ENCODE data around the gene GMPR2.

GMPR2 gene

DNA sequence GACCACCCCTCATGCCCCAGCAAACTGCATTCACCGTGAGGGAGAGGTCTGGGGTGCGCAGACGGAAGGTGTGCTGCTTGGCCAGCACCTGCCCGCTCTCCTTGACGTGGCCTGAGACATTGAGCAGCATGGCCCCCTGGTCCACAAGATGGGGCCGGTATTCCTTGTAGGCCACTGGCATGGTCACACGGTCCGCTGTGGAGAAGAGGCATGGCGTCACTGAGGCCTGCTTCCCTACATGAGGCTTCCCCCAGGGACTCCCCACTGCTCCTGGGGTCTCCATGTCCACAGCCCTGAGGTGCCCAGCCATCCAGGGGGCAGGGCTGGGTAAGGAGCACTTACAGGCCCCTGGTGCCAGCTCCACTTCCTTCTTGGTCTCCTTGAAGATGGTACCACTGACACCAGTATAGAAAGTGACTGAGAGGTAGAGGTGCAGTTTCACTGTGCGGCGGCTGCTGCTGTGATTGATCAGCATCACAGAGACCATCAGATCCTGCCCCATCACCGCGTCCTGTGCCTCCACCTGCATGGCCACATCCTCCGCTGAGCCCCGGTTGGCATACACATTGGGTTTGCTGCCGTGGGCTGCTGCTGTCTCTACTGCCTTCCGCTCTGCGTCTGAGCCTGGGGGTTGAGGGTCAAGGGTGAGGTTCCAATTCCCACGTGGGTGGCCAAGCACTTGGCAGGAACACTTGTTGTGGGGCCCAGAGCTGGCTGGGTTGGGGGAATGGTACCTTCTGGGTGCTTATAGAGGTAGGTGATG is 22.1 kb downstream of the GMPR2 start:
- DNase-seq = no peak

DNA sequence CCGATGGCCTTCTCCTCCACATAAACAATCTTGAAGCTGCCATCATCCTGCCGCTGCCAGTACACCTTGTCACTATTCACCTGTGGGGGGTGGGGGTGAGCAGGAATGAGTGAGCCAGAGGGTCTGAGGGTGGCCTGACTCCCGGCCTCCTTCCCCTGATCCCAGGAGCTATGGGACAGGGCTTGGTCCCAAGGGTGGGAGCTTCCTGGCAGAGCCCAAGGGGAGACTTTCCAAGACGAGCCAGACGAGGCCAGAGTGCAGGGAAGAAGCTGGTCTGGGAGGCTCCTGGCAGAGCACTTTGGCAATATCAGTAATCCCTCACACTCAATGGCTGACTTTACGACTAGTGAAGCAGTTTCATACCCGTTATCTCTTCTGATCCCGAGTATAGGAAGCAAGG is 22.7 kb downstream of the GMPR2 start:
- no peak for DNase-seq

DNA sequence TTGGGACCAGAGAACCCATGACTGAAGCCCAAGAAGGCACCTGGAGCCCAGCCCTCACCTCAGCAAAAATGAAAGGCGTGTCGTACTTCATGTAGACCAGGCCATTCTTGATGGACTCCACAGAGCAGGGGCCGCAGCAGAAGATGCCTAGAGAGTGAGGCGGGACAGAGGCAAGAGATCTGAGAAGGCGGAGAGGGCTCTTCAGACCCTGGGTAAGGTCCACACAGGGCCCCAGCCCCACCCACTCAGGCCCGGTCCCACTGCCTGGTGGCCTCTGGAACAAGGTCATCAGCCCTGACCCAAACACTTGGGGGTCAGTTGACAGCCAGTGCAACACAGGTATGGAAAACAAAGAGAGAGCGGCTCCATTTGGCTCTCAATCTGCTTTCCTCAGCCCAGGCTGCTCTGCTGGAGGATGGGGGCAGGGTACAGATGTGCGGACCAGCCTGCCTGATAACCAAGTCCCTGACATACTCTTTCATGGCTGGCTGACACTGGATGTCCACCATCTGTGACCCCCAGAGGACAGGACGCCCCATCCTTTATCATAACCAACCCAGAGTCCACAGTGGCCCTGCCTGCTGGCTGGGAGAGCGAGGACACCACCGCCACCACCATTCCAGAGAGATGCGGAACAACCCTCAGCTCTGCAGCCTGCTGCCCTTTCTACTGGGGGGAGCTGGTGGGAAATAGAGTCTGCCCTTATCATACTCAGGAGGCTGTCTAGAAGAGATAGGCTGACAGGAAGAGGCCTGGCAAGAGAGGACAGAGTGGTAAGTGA is 23.4 kb downstream of the GMPR2 start:
- no peak for DNase-seq

DNA sequence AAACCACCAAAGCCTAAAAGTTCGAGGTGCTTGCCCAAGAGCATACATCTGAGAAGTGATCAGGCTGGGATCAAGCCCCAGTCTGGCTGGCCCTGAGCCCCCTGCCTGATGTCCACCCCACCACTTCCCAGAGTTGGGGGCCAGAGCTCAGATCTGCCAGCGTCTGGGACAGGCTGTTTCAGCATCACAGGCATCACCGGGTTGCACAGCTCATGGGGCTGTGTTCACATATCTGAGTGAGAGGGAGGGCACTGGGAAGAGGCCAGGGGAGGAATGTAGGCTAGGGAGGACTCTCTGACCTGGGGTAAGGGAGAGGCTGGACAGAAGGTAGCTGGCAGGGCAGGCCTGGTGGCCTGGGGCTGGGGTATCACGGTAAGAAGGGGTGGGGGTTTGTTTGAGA is 24.2 kb downstream of the GMPR2 start:
- DNase-seq = no peak

DNA sequence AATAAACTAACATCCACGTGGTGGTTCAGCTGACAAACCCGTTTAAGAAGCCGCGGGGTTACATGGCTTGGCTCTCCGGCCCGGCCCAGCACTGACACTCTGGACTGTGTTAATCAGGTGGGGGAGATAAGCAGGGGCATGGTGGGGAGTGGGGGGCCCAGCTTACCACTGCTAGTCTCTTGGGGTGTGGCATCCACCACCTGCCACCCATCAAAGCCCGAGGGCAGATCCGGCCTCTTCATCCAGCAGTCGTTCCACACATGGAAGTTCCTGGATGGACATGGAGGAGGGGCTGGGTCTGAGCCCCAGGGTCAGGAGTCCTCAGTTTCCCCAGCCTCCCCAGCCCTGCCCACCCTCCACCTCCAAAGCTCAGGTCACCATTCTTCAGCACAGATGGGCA is 25.4 kb downstream of the GMPR2 start:
- DNase-seq = no peak

DNA sequence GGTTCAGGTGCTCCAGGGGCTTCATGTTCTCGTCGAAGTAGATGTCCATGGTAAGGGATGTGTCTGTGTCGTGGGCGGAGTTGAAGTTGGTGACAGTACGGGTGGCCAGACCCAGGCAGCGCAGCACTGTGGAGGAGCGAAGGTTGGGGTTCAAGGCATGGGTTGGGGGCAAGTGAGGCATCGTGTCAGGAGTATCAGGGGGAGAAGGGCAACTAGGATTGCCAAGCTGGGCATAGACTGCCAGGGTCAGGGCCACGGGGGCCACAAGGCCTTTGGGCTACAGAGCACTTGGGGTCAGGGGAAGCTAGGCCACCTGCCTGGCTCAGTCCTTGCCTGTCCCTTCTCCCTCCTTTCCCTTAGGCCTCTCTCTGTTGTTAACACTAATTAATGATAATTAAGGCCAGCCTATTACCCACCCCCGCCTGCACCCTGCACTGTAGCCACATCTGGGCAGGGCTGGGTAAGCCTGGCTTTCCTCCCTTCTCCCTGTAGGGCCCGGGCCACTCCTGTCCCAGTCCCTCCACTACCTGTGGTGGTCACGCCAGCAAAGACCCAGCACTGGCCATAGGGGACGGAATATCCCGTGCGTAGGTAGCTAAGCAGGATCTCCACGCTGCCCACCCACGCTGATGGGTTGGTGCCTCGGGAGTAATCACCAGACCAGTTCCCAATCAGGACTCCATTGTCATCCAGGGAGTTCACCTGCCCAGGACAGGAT is 26.0 kb downstream of the GMPR2 start:
- no peak for DNase-seq

DNA sequence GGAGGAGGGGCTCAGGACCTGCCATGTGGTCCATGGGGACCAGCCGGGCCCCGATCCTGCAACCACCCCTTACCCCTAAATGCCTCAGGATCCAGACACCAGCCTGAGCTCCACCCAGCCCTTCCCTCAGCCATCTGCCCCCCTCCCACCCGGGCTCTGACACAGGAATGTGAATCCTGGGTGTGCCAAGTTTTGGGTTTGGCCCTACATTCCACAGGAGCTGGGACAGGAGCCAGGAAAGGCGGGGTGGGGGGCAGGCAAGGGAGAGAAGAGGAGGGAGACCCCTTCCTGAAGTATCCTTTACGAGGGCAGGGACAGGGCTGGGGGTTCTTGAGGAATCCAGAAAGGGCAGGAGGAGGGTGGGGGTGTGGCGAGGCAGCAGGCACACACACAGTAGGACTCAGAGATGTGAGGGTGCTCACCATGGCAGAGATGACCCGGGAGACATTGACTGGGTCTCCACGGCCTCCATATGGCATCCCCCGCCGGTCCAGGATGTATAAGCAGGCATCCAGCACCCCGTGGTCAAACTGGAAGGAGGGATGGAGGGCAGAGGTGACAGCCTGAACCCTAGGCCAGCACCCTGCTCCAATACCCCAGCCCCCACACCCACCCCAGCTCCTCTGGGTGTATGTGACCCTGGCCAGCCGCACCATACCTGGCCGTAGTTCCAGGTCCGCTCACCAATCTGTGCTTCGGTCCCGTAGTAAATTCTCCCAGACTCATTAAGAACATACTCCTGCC is 26.7 kb downstream of the GMPR2 start:
- DNase-seq = no peak

DNA sequence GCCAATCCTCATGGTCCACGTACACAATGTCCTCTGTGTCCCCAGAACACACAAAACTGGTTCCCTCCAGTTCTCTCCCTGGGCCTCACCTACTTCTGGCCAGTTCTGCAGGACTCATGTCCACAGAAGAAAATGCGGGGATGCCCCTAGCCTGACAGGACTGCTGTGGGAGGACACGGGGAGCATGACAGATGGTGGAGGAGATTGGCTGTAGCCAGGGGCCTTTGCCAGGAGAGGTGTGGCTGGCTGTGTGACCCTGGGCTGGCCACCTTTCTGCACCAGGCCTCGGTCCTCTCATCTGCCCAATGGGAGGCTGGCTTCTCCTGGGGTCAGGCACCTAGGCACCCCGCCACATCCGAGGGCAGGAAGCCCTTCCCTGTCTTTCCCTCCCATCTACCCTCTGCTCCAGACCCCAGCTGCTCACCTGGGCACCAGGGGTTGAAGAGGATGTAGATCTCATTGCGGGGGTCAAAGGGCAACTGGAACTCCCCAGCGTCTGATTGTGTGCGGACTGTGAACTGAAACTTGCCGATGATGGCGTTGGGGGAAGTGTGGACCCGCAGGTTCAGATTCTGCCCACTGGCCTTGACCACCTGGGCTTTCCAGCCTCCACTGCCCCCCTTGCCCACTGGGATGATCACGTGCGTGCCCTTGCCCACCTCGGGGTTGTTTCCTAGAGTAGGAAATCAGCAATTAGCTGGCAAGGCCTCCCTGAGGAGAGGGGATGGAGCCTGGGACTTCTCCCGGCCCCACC is 27.5 kb downstream of the GMPR2 start:
- DNase-seq = no peak

DNA sequence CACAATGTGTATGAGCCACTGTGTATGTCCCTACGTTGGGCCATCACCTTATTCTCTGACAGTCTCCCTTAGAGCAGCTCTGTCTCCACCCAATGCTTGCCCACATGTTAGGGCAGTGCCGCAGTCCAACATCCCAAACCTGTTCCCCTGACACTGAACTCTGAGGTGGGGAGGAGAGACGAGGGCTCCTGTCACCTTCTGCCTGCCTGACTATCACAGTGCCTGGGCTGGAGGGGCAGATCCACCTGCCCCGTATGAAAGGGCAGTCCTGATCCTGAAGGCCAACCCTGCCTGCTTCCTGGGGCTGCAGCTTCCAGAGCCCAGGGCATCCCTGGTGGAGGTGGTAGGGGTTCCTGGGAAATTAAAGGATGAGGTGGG is 28.0 kb downstream of the GMPR2 start:
- no peak for DNase-seq

DNA sequence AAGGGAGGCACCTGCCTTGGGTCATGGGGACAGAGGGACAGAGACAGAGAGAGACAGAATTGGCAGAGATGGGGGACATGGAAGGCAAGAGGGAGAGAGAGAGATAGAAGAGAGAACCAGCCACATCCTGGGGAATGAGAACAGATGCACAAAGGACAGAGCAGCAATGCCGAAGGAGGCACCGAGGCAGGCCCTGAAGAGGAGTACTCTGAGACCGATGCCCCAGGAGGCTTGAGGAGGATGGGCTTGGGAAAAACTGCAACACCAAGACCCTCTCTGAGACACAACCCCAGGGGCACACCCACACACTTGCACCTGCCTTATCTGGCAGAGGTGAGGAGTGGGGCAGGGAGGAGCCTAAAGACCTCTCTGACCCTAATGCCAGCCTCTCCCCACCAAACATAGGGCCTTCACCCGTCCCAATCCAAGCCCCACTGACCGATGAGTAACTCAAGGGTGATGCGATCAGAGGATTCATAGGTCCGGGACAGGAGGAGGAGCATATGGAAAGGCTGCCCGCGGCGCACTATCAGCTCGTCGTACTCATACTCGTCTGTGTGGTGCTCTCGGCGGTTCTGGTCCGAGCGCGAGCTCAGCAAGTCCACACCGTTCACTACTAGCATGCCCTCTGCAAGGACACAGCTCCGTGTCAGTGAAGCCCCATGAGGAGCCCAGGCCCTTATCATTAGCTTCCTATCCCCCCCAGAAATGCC is 28.7 kb downstream of the GMPR2 start:
- DNase-seq = no peak

DNA sequence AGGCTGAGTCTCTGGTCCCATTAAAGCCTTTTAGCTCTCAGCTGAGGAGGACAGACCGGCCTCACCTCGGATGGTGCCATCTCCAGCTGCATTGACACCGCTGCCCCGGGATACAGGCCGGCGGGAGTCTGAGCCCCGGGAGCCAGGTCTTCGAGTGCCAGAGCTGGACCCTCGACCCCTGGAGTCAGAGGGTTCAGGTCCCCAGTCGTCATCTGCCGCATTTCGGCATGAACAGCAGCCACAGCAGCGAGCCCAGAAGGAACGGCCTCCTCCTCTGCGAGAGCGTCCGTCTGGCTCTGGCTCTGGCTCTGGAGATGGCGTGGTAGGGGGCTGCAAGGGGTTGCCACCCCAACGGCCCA is 29.2 kb downstream of the GMPR2 start:
- no peak for DNase-seq

DNA sequence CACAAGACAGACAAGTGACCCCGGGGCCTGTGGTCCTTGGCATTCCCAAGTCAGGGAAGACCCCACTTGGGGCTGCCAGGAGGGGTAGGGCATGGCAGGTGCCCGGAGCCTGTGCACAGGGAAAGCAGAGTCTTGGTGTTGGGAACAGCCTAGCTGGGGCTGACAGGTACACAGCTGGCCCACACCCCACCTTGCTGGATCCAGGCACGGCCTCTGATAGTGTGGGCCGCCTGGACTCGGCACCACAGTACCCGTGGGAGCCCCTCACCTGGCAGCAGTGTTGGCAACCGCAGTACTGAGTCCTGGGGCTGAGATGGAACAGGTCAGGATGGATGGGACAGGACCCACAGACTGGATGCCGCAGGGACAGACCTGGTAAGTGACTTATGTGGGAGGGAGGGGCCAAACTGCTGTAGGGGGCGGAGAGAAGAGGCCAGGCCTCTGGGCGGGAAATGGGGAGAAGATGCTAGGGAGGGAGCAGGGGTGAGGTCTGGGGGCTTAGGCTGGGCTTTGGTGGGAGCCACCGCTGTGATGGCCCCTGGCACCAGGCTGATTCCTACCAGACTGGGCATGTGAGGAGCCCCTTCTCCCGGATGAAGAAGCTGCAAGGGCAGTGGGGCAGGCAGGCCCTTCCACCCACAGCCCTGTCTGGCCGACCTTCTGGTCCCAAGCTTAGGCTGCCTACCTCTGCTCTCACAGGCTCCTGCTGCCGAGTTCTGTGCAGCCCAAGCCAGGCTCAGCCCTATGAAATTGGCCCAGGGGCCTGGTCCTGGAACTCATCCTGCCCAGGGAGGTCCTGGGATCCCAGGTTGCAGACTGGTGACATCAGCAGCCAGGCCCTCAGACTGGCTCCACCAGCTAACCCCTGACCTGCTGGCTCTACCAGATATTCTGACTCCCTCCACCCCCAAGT is 30.3 kb downstream of the GMPR2 start, which contains the start of gene TGM1:
Gene TGM1, minus strand, starts transcription at position 357 of the 913 bp plus-strand sequence. CDS start 825 bp downstream, outside the sequence.
- DNase-seq = no peak

DNA sequence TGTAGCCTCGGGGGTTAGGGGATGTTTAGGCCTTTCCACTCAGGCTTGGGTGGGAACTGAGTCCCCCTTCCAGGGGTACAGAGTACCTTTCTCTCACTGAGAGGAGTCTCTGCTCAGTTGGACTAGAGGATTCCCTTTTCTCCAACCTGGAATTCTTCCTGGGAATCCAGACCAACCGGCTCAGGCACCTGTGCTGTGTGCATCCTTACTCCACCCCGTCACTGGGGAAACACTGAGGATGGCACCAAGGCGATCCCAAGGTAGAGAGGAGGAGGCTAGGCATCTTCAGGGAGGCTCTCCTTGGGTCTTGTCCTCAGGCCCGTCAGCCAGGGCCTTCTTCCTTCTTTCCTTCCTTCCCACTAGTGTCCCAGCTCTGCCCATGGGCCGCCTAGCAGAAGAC is 31.1 kb downstream of the GMPR2 start:
- DNase-seq = no peak

DNA sequence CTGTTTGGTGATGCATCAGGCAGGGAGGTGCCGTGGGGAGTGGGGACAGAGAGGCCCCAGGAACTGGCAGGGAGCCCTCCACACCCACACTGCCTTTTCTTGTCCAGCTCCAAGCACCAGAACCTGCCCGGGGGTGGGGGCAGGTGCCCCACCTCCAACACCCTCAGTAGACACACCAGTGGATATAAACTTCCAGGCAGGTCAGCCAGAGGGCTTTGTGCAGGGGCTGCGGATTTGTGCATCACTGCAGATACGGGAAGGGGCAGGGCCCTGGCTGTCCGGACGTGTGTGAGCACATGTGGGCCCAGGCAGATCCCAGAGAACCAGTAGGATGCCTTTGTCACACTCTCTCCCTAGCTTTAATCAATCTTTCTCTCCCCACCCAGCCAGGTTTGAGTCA is 31.6 kb downstream of the GMPR2 start:
- DNase-seq = no peak

DNA sequence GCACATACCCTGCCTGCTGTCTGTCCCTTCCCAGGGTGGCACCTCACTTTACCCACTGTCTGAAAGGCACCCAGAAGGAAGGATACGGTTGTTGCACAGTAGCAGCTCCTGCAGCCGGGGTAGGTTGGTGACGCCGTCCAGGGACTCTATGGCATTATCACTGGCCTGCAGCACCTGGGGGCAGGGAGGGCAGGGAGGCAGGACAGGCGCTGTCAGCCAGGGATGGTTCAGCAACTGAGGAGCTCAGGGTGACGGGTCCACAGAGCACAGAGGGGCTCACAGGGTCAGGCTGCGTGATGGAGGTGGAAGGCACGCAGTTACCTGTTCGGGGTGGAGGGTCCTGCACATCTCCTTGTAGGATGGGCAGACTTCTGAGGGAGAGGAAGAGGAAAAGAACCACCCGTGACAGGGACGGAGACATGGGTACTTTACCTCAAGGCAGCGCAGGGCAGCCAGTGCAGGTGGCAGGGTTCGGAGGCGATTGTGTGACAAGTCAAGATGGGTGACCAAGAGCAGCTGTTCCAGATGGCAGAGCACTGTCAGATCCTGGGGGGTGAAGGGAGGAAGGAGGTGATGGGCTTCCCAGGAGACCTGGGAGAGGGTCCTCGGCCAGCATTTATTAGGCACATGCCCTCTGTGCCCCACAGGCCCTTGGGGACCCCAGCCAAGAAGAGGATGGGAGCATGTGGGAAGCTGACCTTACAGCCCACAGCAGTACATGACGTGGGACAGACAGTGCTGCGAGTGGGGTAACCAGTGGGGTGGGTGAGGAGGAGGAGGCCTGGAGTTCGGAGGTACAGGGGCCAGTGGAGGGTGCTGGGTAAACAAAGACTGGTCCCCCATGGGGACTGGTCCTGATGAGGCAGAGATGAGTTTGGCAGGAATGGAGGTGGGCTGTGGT is 33.9 kb downstream of the GMPR2 start:
- DNase-seq = no peak

DNA sequence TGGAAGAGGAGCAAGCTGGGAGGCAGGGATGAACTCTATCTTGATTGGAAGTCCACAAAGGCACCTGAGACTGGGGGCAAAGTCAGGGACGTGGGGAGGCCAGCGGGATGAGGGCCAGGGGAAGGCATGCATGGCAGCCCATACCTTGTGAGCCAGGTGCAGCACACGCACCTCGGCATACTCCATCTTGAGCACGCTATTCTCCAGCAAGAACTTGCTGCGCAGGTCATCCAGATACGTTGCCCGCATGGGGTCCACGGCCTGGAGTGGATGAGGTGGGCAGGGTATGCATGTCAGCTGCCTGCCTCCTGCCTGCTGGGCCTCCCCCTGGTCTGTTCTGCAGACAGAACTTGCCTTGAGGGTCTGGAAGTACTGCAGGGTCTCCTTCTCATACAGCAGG is 34.8 kb downstream of the GMPR2 start:
- no peak for DNase-seq

DNA sequence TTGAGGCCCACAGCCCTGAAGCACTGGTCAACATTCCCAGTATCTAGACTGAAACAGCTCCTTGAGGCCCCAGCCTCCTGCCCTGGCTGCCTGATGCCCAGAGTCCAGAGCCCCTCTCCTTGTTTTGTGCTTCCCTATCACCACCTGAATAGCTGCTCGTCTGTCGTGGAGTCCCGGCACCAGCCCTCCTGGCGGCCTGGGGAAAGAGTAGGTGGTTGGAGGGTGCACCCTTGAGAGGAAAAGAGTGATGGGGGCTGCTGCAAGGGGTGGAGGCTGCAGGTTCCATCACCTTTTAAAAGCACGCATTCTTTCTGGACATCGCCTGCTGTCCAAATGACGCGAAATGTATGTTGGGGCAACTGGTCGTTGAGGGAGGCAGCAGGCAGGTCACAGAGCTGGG is 35.5 kb downstream of the GMPR2 start:
- no peak for DNase-seq

DNA sequence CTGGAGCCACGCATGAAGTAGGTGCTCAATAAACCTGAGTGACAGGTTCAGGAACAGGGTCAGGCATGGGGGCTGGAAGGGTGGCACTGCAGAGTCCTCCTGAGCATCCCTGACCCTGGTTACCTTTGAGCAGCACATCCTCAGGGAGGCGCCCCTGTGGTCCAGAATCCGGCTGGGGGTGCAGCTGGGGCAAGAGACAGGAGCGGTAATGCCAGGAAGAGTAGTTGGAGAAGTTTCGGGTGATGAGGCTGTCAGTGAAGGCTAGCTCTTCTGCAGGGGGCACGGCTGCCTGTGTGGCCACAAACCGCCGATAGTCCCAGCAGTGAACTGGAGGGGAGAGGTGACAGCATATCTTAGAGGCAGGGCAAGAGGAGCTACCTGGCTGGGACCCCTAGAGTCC is 36.6 kb downstream of the GMPR2 start:
- DNase-seq = no peak

DNA sequence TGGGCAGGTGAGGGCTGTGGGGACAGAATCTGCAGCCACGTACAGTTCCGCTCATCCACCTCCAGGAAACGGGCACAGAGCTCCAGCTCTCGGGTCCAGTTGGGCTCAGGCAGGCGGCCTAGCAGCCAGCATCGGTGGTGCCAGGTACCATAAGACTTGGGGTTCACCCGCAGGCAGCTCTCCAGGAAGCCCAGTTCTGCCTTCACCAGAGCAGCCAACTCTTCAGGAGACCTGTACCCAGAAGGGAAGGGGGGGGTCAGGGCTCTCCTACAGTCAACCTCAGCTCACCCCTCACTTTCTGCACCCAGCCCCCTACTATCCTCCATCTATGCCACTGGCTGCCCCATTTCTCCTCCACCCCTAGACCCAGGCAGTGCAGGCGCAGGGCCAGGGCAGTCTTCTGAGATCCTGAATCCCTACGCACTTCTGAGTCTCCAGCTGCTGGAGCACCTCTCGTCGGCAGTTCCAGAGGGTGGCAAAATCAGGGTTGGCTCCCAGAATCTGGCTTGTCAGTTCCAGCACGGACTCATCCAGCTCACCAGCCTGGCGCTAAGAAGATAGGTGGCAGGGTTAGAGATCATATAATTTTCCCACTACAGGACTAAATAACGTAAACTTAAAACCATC is 37.3 kb downstream of the GMPR2 start:
- no peak for DNase-seq

Measured in NCI-H526 (cell line).